IPS-18c (cell line): ENCODE data around the gene PRRX1.
A peak's percentile ranks its signal among the peaks of the same experiment; 100 is the strongest.

Experiments used
- H3K4me3 ChIP-seq: 2 replicates; pipeline ENCODE4 v1.7.0; 2013; ENCODE audit warnings: low read depth, mild to moderate bottlenecking, low read length, moderate library complexity; ENCODE audit not compliant: insufficient read depth
- H3K9me3 ChIP-seq: one replicate; pipeline ENCODE4 v1.6.1; 2013; ENCODE audit warnings: mild to moderate bottlenecking, low read length, moderate library complexity; ENCODE audit not compliant: control insufficient read depth, insufficient read depth

The PRRX1 gene

GRCh38 chr1:170661646-170662411 is 2.1 kb upstream of the PRRX1 start:
- peaks cover 5% of the 10 kb centered on the region for H3K9me3 ChIP-seq
- H3K4me3 ChIP-seq, result peak overlapping the region; percentile 26; the same call in 1 of the 2 replicates

GRCh38 chr1:170662561-170663403 is 1.1 kb upstream of the PRRX1 start:
- Histone ChIP-seq H3K4me3 (peak overlapping the region; percentile 34), H3K9me3 (peaks cover 5% of the 10 kb centered on the region)

- peak overlapping the region; percentile 55; the same call in 1 of the 2 replicates for H3K4me3 ChIP-seq
- H3K9me3 ChIP-seq, result peaks cover 5% of the 10 kb centered on the region
Observed at GRCh38 chr1:170663404-170664092, 383 bp upstream of the PRRX1 start.

- peak overlapping the region; percentile 55 for H3K4me3 ChIP-seq
- H3K9me3 ChIP-seq, result peaks cover 3% of the 10 kb centered on the region
Observed at GRCh38 chr1:170664828-170665612, 1.1 kb downstream of the PRRX1 start.

GRCh38 chr1:170665629-170666028 is 1.7 kb downstream of the PRRX1 start:
- no peak overlapping the region for H3K4me3 ChIP-seq
- peaks cover 3% of the 10 kb centered on the region for H3K9me3 ChIP-seq

- no peak overlapping the region for H3K4me3 ChIP-seq
- H3K9me3 ChIP-seq, result peaks cover 3% of the 10 kb centered on the region
Observed at GRCh38 chr1:170666541-170667254, 2.8 kb downstream of the PRRX1 start.

- Histone ChIP-seq H3K9me3 (peaks cover 3% of the 10 kb centered on the region), H3K4me3 (peak overlapping the region; percentile 15; the same call in 1 of the 2 replicates)
Observed at GRCh38 chr1:170668209-170669106, 4.5 kb downstream of the PRRX1 start.

GRCh38 chr1:170669107-170669445 is 5.1 kb downstream of the PRRX1 start:
- H3K4me3 ChIP-seq, result no peak overlapping the region
- H3K9me3 ChIP-seq, result peaks cover 3% of the 10 kb centered on the region

GRCh38 chr1:170669586-170670530 is 5.9 kb downstream of the PRRX1 start:
- H3K4me3 ChIP-seq, result no peak overlapping the region
- H3K9me3 ChIP-seq, result peaks cover 3% of the 10 kb centered on the region

- peaks cover 3% of the 10 kb centered on the region for H3K9me3 ChIP-seq
- H3K4me3 ChIP-seq, result no peak overlapping the region; the same call in 1 of the 2 replicates
Observed at GRCh38 chr1:170670802-170671628, 7.1 kb downstream of the PRRX1 start.

GRCh38 chr1:170671629-170671963 is 7.7 kb downstream of the PRRX1 start:
- H3K9me3 ChIP-seq, result peaks cover under 1% of the 10 kb centered on the region
- no peak overlapping the region for H3K4me3 ChIP-seq

- Histone ChIP-seq H3K4me3 (no peak overlapping the region), H3K9me3 (no peaks in the 10 kb centered on the region)
Observed at GRCh38 chr1:170672316-170672715, 8.4 kb downstream of the PRRX1 start.

- H3K4me3 ChIP-seq, result no peak overlapping the region
Observed at GRCh38 chr1:170674239-170674638, 10.3 kb downstream of the PRRX1 start.

GRCh38 chr1:170674986-170675385 is 11.1 kb downstream of the PRRX1 start:
- no peak overlapping the region for H3K4me3 ChIP-seq
- H3K9me3 ChIP-seq, result no peaks in the 10 kb centered on the region

More at GRCh38 chr1:170674239-170674638, 10.3 kb downstream of the PRRX1 start:
- no peaks in the 10 kb centered on the region for H3K9me3 ChIP-seq
